ENCODE results near the gene LAIR1.

The LAIR1 gene

DNA sequence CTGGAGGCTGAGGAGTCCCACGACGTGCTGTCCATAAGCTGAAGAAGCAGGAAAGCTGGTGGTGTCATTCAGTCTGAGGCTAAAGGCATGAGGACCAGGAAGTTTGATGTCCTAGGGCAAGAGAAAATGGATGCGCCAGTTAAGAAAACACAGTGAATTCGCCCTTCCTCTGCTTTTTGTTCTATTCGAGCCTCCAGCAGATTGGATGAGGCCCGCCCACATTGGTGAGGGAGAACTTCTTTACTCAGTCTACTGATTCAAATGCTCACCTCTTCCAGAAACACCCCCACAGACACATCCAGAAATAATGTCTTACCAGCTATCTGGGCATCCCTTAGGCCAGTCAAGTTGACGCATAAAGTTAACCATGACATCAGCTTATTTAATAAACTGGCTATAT, 43.0 kb upstream of the LAIR1 start:
- H2AK5ac ChIP-seq (ENCODE audit: low read length): no peak overlapping the region

DNA sequence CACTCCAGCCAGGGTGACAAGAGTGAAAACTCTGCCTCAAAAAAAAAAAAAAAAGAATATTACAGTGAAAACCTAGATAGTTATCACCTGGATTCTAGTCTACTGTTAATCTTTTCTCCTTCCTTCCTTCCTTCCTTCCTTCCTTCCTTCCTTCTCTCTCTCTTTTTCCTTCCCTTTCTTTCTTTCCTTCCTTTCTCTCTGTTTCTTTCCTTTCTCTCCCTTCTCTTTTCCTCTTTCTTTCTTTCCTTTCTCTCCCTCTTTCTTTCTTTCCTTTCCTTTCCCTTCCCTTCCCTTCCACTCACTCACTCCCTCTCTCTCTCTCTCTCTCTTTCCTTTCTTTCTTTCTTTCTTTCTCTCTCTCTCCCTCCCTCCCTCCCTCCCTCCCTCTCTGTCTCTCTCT, 40.9 kb upstream of the LAIR1 start:
- Histone ChIP-seq H3K4me1 (ENCODE audit: control insufficient read depth, low read depth, low read length) (no peaks in the 10 kb centered on the region), H3K4me2 (ENCODE audit: low read length) (no peak overlapping the region), H3K4ac (ENCODE audit: low read depth, low read length) (no peak overlapping the region), H3K4me3 (ENCODE audit: low read length) (no peak overlapping the region), H2BK15ac (replicated peaks; ENCODE audit: low read depth) (no peak overlapping the region), H3K23ac (ENCODE audit: low read length) (no peak overlapping the region), H3K27ac (ENCODE audit: low read depth, low read length) (no peak overlapping the region), H3K9ac (ENCODE audit: low read length) (no peak overlapping the region), H2BK120ac (ENCODE audit: low read depth, low read length) (no peak overlapping the region), H2BK5ac (ENCODE audit: low read length) (no peak overlapping the region), H4K5ac (ENCODE audit: low read length) (no peak overlapping the region), H3K56ac (ENCODE audit: low read length) (no peak overlapping the region), H3K18ac (ENCODE audit: low read length) (no peak overlapping the region), H3K79me1 (ENCODE audit: low read length) (no peaks in the 10 kb centered on the region), H4K8ac (ENCODE audit: low read depth, low read length) (no peak overlapping the region), H3K27me3 (ENCODE audit: insufficient read depth, low read length, poor library complexity) (no peaks in the 10 kb centered on the region), H2AK5ac (ENCODE audit: low read length) (no peak overlapping the region), H3K36me3 (ENCODE audit: control insufficient read depth, insufficient read depth, low read length) (no peaks in the 10 kb centered on the region), H3K79me2 (ENCODE audit: control insufficient read depth, insufficient read depth, low read length) (no peaks in the 10 kb centered on the region)
- no peak for DNase-seq

More for the DNA sequence above, 43.0 kb upstream of the LAIR1 start:
- Histone ChIP-seq H2BK15ac (replicated peaks; ENCODE audit: low read depth) (no peak overlapping the region), H3K4ac (ENCODE audit: low read depth, low read length) (no peak overlapping the region), H3K18ac (ENCODE audit: low read length) (no peak overlapping the region), H4K5ac (ENCODE audit: low read length) (no peak overlapping the region), H3K79me1 (ENCODE audit: low read length) (no peaks in the 10 kb centered on the region), H3K4me3 (ENCODE audit: low read length) (no peak overlapping the region), H4K8ac (ENCODE audit: low read depth, low read length) (no peak overlapping the region), H3K27ac (ENCODE audit: low read depth, low read length) (no peak overlapping the region), H3K4me2 (ENCODE audit: low read length) (no peak overlapping the region), H3K36me3 (ENCODE audit: control insufficient read depth, insufficient read depth, low read length) (no peaks in the 10 kb centered on the region), H2BK120ac (ENCODE audit: low read depth, low read length) (no peak overlapping the region), H3K23ac (ENCODE audit: low read length) (no peak overlapping the region), H3K27me3 (ENCODE audit: insufficient read depth, low read length, poor library complexity) (no peaks in the 10 kb centered on the region), H3K79me2 (ENCODE audit: control insufficient read depth, insufficient read depth, low read length) (no peaks in the 10 kb centered on the region), H2BK5ac (ENCODE audit: low read length) (no peak overlapping the region), H3K4me1 (ENCODE audit: control insufficient read depth, low read depth, low read length) (no peaks in the 10 kb centered on the region), H3K9ac (ENCODE audit: low read length) (no peak overlapping the region), H3K56ac (ENCODE audit: low read length) (no peak overlapping the region)
- no peak for DNase-seq
- WGBS (ENCODE audit: extremely low coverage, insufficient coverage, low lambda C conversion rate): no CpG with 5 or more reads among the region's 7 CpGs

DNA sequence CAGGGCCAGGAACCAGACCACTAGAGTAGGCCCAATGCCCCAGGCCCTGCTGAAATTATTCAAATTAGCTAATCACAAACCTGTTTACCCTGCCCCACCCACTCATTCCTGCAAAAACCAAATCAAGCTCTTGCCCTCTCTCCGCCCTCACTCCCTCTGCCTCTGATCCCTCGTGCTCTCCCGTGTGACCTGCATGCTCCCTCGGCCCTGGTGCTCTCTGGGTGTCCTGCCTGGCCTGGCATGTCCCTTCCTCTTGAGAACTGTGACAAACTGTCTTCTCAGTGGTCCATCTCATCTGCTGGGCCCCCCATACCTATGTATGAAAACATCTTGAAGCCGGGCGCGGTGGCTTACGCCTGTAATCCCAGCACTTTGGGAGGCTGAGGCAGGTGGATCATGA, 38.3 kb upstream of the LAIR1 start:
- no peak overlapping the region for H2BK120ac ChIP-seq (ENCODE audit: low read depth, low read length)
- no peak overlapping the region for H4K8ac ChIP-seq (ENCODE audit: low read depth, low read length)
- H3K18ac ChIP-seq (ENCODE audit: low read length): no peak overlapping the region
- H3K4me3 ChIP-seq (ENCODE audit: low read length): no peak overlapping the region
- no peaks in the 10 kb centered on the region for H3K27me3 ChIP-seq (ENCODE audit: insufficient read depth, low read length, poor library complexity)
- H2BK5ac ChIP-seq (ENCODE audit: low read length): no peak overlapping the region
- no peaks in the 10 kb centered on the region for H3K36me3 ChIP-seq (ENCODE audit: control insufficient read depth, insufficient read depth, low read length)
- WGBS (ENCODE audit: extremely low coverage, insufficient coverage, low lambda C conversion rate): no CpG with 5 or more reads among the region's 8 CpGs
- H3K4me1 ChIP-seq (ENCODE audit: control insufficient read depth, low read depth, low read length): no peaks in the 10 kb centered on the region
- no peak overlapping the region for H3K4ac ChIP-seq (ENCODE audit: low read depth, low read length)
- no peaks in the 10 kb centered on the region for H3K79me1 ChIP-seq (ENCODE audit: low read length)
- no peak overlapping the region for H4K5ac ChIP-seq (ENCODE audit: low read length)
- H3K9ac ChIP-seq (ENCODE audit: low read length): no peak overlapping the region
- DNase-seq: no peak
- H3K56ac ChIP-seq (ENCODE audit: low read length): no peak overlapping the region
- H2BK15ac ChIP-seq (replicated peaks; ENCODE audit: low read depth): no peak overlapping the region
- H2AK5ac ChIP-seq (ENCODE audit: low read length): no peak overlapping the region
- H3K4me2 ChIP-seq (ENCODE audit: low read length): no peak overlapping the region
- H3K79me2 ChIP-seq (ENCODE audit: control insufficient read depth, insufficient read depth, low read length): no peaks in the 10 kb centered on the region
- no peak overlapping the region for H3K23ac ChIP-seq (ENCODE audit: low read length)
- no peak overlapping the region for H3K27ac ChIP-seq (ENCODE audit: low read depth, low read length)

DNA sequence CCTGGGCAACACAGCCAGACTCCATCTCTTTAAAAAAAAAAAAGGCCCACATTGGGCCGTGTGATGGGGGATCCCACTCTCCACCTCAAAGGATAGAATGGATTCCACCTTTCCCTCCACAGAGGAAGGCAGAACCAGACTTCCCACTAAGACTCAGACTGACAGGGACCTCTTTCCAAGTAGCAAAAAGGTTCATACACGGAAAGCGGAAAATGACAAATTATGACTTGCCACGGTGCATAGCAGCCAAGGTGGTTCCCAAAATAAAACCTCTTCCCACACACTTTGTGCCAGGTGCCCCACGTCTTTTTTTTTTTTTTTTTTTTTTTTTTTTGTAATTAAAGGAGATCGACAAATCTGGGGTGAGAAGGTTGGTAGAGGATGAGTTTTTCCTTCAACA, 36.2 kb upstream of the LAIR1 start:
- no peaks in the 10 kb centered on the region for H3K27me3 ChIP-seq (ENCODE audit: insufficient read depth, low read length, poor library complexity)
- H3K4me3 ChIP-seq (ENCODE audit: low read length): no peak overlapping the region
- no peak overlapping the region for H3K18ac ChIP-seq (ENCODE audit: low read length)
- H2AK5ac ChIP-seq (ENCODE audit: low read length): no peak overlapping the region
- H3K36me3 ChIP-seq (ENCODE audit: control insufficient read depth, insufficient read depth, low read length): no peaks in the 10 kb centered on the region
- H3K4me2 ChIP-seq (ENCODE audit: low read length): no peak overlapping the region
- H3K79me1 ChIP-seq (ENCODE audit: low read length): no peaks in the 10 kb centered on the region
- no peaks in the 10 kb centered on the region for H3K79me2 ChIP-seq (ENCODE audit: control insufficient read depth, insufficient read depth, low read length)
- no peak for DNase-seq
- no peak overlapping the region for H4K8ac ChIP-seq (ENCODE audit: low read depth, low read length)
- H4K5ac ChIP-seq (ENCODE audit: low read length): no peak overlapping the region
- WGBS (ENCODE audit: extremely low coverage, insufficient coverage, low lambda C conversion rate): no CpG with 5 or more reads among the region's 6 CpGs
- no peak overlapping the region for H3K56ac ChIP-seq (ENCODE audit: low read length)
- H3K27ac ChIP-seq (ENCODE audit: low read depth, low read length): no peak overlapping the region
- no peak overlapping the region for H2BK15ac ChIP-seq (replicated peaks; ENCODE audit: low read depth)
- H3K23ac ChIP-seq (ENCODE audit: low read length): no peak overlapping the region
- no peaks in the 10 kb centered on the region for H3K4me1 ChIP-seq (ENCODE audit: control insufficient read depth, low read depth, low read length)
- H2BK120ac ChIP-seq (ENCODE audit: low read depth, low read length): no peak overlapping the region
- H3K9ac ChIP-seq (ENCODE audit: low read length): no peak overlapping the region
- no peak overlapping the region for H2BK5ac ChIP-seq (ENCODE audit: low read length)
- no peak overlapping the region for H3K4ac ChIP-seq (ENCODE audit: low read depth, low read length)

DNA sequence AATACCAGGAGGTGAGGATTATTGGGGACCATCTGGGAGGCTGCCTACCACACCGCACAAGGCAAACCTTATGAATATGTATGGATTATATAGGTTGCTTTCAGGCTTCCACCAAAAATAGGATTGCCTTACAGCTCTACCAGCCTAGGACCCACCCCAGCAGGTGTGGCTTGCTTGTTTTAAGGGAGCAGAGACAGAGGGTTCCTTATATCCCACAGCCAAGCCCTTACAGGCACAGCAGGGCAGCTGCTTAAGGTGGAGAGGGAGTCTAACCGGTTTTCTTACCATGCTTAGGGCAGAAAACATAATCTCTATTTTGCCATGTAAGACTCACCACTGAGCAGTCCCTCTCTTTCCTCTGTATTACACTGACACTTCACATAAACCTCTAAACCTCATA, 34.5 kb upstream of the LAIR1 start:
- no peak overlapping the region for H3K56ac ChIP-seq (ENCODE audit: low read length)
- H3K4me2 ChIP-seq (ENCODE audit: low read length): no peak overlapping the region
- no peak overlapping the region for H3K18ac ChIP-seq (ENCODE audit: low read length)
- H3K27ac ChIP-seq (ENCODE audit: low read depth, low read length): no peak overlapping the region
- H2AK5ac ChIP-seq (ENCODE audit: low read length): no peak overlapping the region
- H3K79me1 ChIP-seq (ENCODE audit: low read length): no peaks in the 10 kb centered on the region
- no peak overlapping the region for H4K5ac ChIP-seq (ENCODE audit: low read length)
- H3K27me3 ChIP-seq (ENCODE audit: insufficient read depth, low read length, poor library complexity): no peaks in the 10 kb centered on the region
- H3K36me3 ChIP-seq (ENCODE audit: control insufficient read depth, insufficient read depth, low read length): no peaks in the 10 kb centered on the region
- H3K4me1 ChIP-seq (ENCODE audit: control insufficient read depth, low read depth, low read length): no peaks in the 10 kb centered on the region
- H2BK120ac ChIP-seq (ENCODE audit: low read depth, low read length): no peak overlapping the region
- no peak overlapping the region for H2BK15ac ChIP-seq (replicated peaks; ENCODE audit: low read depth)
- no peak for DNase-seq
- no peak overlapping the region for H4K8ac ChIP-seq (ENCODE audit: low read depth, low read length)
- no peak overlapping the region for H3K9ac ChIP-seq (ENCODE audit: low read length)
- H3K23ac ChIP-seq (ENCODE audit: low read length): no peak overlapping the region
- no peak overlapping the region for H3K4me3 ChIP-seq (ENCODE audit: low read length)
- WGBS (ENCODE audit: extremely low coverage, insufficient coverage, low lambda C conversion rate): no CpG with 5 or more reads among the region's 2 CpGs
- no peak overlapping the region for H2BK5ac ChIP-seq (ENCODE audit: low read length)
- no peak overlapping the region for H3K4ac ChIP-seq (ENCODE audit: low read depth, low read length)
- H3K79me2 ChIP-seq (ENCODE audit: control insufficient read depth, insufficient read depth, low read length): no peaks in the 10 kb centered on the region

DNA sequence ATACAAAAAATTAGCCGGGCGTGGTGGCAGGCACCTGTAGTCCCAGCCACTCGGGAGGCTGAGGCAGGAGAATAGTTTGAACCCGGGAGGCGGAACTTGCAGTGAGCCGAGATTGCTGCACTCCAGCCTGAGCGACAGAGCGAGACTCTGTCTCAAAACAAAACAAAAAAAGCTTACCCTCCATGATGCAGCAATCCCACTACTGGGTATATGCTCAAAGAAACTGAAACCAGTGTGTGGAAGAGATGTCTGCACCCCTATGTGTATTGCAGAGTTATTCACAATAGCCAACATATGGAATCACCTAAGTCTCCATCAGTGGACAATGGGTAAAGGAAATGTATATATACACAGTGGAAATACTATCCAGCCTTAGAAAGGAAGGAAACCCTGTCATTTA, 31.0 kb upstream of the LAIR1 start:
- Histone ChIP-seq H3K27me3 (ENCODE audit: insufficient read depth, low read length, poor library complexity) (no peaks in the 10 kb centered on the region), H3K56ac (ENCODE audit: low read length) (no peak overlapping the region), H3K79me2 (ENCODE audit: control insufficient read depth, insufficient read depth, low read length) (no peaks in the 10 kb centered on the region), H3K79me1 (ENCODE audit: low read length) (no peaks in the 10 kb centered on the region), H3K4me3 (ENCODE audit: low read length) (no peak overlapping the region), H3K36me3 (ENCODE audit: control insufficient read depth, insufficient read depth, low read length) (no peaks in the 10 kb centered on the region), H4K5ac (ENCODE audit: low read length) (no peak overlapping the region), H2BK15ac (replicated peaks; ENCODE audit: low read depth) (no peak overlapping the region), H3K4me2 (ENCODE audit: low read length) (no peak overlapping the region), H3K18ac (ENCODE audit: low read length) (no peak overlapping the region), H3K27ac (ENCODE audit: low read depth, low read length) (no peak overlapping the region), H3K4ac (ENCODE audit: low read depth, low read length) (no peak overlapping the region), H2AK5ac (ENCODE audit: low read length) (no peak overlapping the region), H2BK5ac (ENCODE audit: low read length) (no peak overlapping the region), H3K9ac (ENCODE audit: low read length) (no peak overlapping the region), H3K4me1 (ENCODE audit: control insufficient read depth, low read depth, low read length) (no peaks in the 10 kb centered on the region), H4K8ac (ENCODE audit: low read depth, low read length) (no peak overlapping the region), H3K23ac (ENCODE audit: low read length) (no peak overlapping the region), H2BK120ac (ENCODE audit: low read depth, low read length) (no peak overlapping the region)
- no peak for DNase-seq
- no CpG with 5 or more reads among the region's 8 CpGs for WGBS (ENCODE audit: extremely low coverage, insufficient coverage, low lambda C conversion rate)

Measured in mesendoderm (in vitro differentiated cells).